ENCODE results near the gene TRAPPC2.

TRAPPC2 gene

DNA sequence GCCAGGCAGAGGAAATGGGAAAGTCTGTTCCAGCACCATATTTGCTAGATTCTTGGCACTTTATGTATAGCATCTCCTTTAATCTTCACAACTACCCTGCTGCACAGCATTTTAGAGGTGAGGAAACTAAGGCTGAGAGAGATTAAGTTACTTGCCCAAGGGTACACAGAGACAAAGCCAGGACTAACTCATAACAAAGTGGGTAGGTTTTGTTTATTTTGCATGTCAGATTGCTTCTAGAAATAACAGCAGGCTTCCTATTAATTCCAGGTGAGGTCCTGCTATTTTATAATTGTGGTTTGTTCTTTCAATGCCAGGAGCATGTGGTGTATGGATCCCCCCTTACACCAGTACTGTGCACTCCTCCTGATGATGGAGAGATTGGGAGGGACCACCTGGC is 66.5 kb downstream of the TRAPPC2 start:
- TF ChIP-seq CTCF (IDR thresholded peaks at IDR 0.05; ENCODE audit: low read depth, low read length, missing control alignments), result no peak
- no peak for DNase-seq (ENCODE audit: extremely low read depth, low read depth)
- no peak overlapping the region for H3K4me3 ChIP-seq (replicated peaks; ENCODE audit: low read depth, low read length)

DNA sequence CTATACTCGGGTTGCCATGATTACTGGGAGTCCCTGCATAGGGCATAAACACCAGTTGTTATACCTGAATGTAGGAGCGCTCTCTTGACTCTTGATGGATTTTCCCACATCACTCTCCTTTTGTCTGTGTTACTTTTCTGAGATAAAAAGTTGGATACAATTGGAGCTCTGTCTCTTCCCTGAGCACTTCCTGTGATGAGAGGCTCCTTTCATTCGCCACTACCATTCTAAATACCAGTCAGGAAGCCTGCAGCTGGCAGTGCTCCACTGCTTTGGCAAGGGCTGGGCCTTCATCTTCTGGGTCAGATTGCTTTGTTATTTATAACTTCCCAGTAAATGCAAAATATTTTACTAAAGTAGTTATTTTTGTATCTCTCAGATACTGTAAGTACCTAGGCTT is 67.6 kb downstream of the TRAPPC2 start:
- DNase-seq (ENCODE audit: extremely low read depth, low read depth), result no peak
- TF ChIP-seq CTCF (IDR thresholded peaks at IDR 0.05; ENCODE audit: low read depth, low read length, missing control alignments), result no peak
- no peak overlapping the region for H3K4me3 ChIP-seq (replicated peaks; ENCODE audit: low read depth, low read length)

GRCh38 chrX:13664020-13664419 is 70.4 kb downstream of the TRAPPC2 start:
- TF ChIP-seq CTCF (IDR thresholded peaks at IDR 0.05; ENCODE audit: low read depth, low read length, missing control alignments), result no peak
- no peak overlapping the region for H3K4me3 ChIP-seq (replicated peaks; ENCODE audit: low read depth, low read length)
- no peak for DNase-seq (ENCODE audit: extremely low read depth, low read depth)

GRCh38 chrX:13662355-13662791 is 72.0 kb downstream of the TRAPPC2 start:
- TF ChIP-seq CTCF (IDR thresholded peaks at IDR 0.05; ENCODE audit: low read depth, low read length, missing control alignments), result no peak
- no peak for DNase-seq (ENCODE audit: extremely low read depth, low read depth)
- H3K4me3 ChIP-seq (replicated peaks; ENCODE audit: low read depth, low read length), result no peak overlapping the region

All from HFF-Myc (cell line).